HG02798 (cell line): Measurements from ENCODE around the gene TBC1D22A.

Source experiments
- ATAC-seq: cut with Tn5 transposase; IDR thresholded peaks from one replicate; pipeline ENCODE4 v1.9.1; 2021; ENCODE audit warnings: mild to moderate bottlenecking; ENCODE audit not compliant: unreplicated experiment, poor library complexity

The TBC1D22A gene

DNA sequence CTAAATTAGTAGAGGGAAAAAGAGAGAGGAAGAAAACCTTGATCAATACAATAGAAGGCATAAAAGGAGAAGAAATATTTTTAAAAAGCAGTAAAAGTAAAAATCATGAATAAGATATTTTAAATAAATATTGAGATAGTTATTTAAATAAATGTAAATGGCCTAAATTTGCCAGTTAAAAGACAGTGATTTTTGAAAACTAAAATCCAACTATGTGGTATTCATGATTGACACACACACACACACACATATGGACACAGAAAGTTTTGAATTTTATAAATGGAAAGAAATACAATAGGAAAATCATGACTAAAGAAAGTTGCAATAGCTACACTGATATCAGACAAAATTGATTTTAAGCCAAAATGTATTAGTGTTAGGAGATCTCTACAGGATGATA is 313.1 kb downstream of the TBC1D22A start:
- no peak for ATAC-seq

DNA sequence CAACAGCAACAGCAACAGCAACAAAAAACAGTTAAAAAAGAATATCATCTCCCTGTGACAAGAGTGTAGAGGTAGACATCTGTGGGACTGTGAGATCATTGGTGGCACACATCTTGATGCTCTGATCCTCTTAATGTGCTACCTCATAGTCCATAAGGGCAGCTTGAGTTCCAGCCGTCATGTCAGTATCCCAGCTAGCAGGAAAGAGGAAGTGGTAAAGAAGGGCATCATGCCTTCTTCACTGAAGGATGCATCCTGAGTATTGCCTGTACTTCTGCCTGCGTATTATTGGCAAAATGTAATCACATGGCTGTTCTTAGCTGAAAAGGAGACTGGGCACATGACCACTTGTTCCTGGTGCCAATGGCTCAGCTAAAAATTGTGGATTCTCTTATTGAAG is 314.3 kb downstream of the TBC1D22A start:
- ATAC-seq, result no peak

DNA sequence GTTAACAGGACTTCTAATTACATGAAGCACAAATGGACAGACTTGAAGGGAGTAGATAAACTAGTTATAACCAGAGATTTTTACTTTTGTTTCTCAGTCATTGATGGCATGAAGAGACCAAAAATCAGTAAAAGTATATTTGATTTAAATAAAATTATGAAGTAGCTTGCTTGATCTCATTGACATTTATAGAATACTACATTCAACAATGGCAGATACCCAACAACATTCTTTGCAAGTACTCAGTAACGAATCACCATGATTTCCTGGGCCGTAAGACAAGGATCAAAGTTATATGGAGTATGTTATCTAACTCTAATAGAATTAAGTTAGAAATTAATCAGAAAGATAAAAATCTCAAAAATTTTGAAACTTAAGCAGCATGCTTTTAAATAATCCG is 317.6 kb downstream of the TBC1D22A start:
- no peak for ATAC-seq

- no peak for ATAC-seq
Observed at GRCh38 chr22:47082505-47082904, 320.1 kb downstream of the TBC1D22A start.

GRCh38 chr22:47083379-47083986 is 321.0 kb downstream of the TBC1D22A start:
- ATAC-seq, result no peak

DNA sequence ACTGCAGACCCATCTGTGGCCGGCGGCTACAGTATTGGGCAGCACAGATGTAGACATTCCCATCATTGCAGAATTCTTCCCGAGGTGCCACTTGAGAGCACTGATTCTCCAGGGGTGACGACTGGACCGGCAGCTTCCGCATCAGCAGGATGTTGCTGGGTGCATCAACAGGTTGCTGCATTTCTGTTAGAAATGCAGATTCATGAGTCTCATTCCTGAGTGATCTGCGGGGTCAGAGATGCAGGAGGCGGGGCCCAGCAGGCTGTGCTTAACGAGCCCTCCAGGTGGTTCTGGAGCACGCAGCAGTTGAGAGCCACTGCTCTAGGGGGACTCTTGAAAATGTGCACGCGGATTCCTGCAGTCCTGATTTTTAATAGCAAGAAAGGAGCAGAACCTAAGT is 321.8 kb downstream of the TBC1D22A start:
- no peak for ATAC-seq

DNA sequence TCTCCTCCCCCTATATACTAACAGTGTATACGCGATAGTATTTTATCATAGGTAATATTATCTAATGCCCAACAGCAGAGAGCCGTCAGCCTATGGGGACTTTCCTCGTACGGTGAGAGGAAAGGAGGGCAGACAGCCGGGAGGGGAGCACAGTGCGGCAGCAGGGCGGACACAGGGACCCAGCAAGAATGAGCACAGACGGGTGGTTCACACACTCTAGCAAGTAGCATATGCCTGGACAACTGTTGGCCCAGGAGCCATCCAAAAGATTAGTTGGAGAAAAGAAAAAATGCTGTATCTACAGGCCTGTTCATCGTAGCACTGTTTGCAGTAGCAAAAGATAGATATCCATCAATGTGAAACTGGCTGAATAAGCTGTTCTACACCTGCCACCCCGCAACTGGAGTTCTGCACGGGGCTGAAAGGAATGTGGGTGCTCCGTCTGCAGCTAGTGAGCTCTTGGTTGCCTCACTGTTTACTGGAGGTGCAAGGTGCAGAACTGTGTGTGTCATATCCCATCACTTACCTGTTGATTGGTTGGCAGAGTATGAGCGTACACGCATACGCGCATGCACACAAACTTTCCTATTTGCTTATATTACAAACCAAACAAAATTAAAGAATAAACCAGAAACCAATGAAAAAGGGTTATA is 324.3 kb downstream of the TBC1D22A start:
- ATAC-seq, result no peak

DNA sequence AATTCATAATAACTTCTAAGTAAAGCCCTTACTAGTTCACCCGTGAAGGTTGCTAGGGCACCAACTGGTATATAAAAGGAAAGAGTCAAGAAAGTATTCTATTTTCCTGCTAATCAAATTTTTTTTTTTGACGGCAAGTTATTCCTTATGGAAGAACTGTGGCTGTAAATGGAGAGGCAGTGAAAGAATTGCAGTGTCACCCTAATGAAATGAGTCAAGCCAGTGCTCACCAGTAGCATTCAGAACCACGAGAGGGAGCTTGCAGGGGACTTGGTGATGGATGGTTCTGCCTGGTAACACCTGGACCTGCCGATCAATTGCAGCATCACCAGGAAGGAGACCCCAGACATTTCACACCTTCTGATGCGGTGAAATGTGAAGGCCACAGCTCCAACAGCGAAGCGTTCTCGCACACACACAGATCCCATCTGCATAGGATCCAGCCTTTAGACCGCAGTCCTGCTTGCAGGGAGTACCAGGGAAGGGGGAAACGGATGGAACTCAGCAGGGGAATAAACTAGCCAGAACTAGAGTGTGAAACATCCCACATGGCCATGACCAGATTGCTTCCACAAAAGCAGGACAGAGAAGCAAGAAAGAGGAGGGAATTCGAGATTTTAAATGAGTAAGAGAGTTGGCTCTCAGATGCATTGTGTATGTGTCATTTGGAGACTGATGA is 326.2 kb downstream of the TBC1D22A start:
- ATAC-seq, result no peak

GRCh38 chr22:47089374-47089773 is 326.9 kb downstream of the TBC1D22A start:
- ATAC-seq, result no peak

DNA sequence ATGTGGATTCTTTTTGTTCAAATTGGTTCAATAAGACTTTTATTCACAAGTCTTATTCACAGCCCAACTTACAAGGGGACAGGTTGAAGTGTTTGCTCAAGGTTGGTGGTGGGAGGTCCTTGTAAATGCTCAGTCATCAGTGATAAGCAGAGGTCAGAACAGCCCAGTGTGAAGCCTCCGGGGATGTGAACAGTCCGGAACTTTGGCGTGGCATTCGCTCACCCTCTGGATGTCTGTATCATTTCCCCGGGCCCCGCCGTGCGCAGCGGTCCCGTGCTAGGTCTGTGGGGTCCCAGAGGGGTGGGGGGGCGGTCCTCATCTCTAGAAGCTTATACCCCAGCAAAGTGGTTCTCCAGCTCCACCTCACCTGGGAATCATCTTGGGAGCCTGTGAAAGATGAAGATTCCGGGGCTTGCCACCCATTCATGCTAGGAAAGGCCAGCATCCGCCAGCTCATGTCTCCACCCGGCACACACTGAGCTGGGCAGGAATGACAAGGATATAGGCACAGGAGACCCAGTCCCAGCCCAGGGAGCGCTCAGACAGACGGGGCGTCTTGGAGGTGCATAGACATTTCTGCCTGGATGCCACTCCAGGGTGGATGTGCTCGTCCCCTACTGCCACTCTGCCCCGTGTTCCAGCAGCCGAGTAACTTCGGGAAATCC is 327.5 kb downstream of the TBC1D22A start:
- no peak for ATAC-seq

DNA sequence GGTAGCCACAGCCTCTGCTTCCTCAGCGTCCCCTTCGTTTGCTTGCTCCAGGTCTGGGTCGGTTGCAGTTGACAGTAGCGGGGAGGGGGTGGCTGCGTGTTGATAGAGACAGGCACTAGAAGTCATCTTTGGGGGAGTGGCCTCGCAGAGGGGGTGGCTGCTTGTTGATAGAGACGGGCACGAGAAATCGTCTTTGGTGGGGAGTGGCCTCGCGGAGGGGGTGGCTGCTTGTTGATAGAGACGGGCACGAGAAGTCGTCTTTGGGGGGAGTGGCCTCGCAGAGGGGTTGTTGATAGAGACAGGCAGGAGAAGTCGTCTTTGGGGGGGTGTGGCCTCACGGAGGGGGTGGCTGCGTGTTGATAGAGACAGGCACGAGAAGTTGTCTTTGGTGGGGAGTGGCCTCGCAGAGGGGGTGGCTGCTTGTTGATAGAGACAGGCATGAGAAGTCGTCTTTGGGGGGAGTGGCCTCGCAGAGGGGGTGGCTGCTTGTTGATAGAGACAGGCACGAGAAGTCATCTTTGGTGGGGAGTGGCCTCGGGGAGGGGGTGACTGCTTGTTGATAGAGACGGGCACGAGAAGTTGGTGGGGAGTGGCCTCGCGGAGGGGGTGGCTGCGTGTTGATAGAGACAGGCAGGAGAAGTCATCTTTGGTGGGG is 328.3 kb downstream of the TBC1D22A start:
- ATAC-seq, result no peak

- no peak for ATAC-seq
Observed at GRCh38 chr22:47091246-47091651, 328.8 kb downstream of the TBC1D22A start.

- no peak for ATAC-seq
Observed at GRCh38 chr22:47091921-47092700, 329.7 kb downstream of the TBC1D22A start.

DNA sequence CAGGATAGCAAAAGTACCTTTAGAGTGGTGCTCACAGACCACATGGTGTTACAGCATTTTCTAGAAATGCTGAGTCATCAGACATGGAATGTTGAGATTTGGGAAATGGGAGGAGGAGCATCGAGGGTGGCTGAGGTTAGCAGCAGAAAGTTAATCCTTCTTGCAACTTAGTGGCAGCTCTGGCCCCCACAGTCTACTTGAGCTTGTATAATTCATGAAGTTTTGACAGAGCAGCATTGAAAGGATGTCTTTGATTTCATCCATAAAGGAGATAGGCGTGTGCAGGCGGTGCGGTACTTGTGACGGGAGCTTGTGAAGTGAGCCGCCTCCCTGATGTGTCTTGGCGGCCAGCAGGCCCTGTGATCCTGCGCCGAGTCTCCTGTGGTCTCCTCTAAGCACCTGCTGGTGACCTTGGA is 330.5 kb downstream of the TBC1D22A start:
- ATAC-seq, result no peak

DNA sequence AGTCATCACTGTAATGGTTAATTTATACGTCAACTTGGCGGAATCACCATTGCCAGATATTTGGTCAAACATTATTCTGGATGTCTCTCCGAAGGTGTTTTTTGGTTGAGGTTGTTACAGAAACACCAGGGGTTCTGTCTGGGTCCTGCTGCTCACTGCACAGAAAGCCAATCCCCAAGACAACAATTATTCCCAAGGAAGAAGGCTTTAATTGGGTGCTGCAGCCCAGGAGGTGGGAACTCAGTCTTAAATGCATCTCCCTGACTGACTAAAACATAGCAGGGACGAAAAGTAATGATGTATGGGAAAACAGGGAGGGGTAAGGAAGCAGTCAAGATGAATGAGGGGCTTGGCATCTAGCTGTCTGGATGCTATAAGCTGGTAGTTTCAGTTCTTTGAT is 331.3 kb downstream of the TBC1D22A start:
- no peak for ATAC-seq

- ATAC-seq, result no peak
Observed at GRCh38 chr22:47094861-47095330, 332.4 kb downstream of the TBC1D22A start.

GRCh38 chr22:47095395-47096122 is 333.1 kb downstream of the TBC1D22A start:
- ATAC-seq, result no peak

GRCh38 chr22:47098121-47098520 is 335.7 kb downstream of the TBC1D22A start:
- ATAC-seq, result no peak

GRCh38 chr22:47098554-47098953 is 336.1 kb downstream of the TBC1D22A start:
- ATAC-seq, result no peak
